ENCODE results near the gene TRIM42.

The TRIM42 gene

DNA sequence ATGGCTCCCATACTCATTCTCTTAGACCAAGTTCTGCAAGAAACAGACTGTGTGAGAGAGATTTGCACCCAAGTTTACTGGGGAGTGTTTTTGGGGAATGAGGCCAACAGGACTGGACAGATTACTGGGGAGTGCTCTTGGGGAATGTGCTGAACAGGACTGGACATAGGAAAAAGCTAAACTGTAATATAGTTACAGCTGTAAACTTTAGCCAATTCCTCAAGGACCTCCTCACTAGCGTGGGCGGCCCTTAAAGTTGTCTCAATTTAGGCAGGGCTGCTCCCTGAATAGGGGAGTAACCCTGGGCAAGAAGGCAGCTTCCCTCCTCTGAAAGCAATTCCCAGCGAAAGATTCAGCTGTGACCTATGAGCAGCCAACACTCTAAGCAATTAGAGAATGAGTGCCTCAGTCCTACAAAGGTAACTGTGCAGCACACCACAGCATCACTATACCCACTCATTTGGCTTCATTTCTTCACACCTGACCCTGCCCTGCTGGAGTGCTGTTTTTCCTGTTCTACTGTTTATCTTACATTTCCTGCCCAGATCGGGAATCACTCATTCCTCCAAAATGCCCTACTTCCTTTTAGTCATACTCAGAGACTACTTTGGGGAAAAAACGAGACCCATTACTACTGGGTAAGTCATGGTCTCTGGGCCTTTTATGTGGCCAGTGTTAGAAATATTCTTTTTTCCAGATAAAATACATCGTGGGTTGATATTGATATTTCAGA lies 41.3 kb upstream of the TRIM42 start:
- H3K9me2 ChIP-seq (replicated peaks; ENCODE audit: low read depth, low read length), result no peaks in the 10 kb centered on the region
- TF ChIP-seq EZH2phosphoT487 (IDR thresholded peaks at IDR 0.05; ENCODE audit: borderline replicate concordance), result no peak
- TF ChIP-seq, protein P1, sequence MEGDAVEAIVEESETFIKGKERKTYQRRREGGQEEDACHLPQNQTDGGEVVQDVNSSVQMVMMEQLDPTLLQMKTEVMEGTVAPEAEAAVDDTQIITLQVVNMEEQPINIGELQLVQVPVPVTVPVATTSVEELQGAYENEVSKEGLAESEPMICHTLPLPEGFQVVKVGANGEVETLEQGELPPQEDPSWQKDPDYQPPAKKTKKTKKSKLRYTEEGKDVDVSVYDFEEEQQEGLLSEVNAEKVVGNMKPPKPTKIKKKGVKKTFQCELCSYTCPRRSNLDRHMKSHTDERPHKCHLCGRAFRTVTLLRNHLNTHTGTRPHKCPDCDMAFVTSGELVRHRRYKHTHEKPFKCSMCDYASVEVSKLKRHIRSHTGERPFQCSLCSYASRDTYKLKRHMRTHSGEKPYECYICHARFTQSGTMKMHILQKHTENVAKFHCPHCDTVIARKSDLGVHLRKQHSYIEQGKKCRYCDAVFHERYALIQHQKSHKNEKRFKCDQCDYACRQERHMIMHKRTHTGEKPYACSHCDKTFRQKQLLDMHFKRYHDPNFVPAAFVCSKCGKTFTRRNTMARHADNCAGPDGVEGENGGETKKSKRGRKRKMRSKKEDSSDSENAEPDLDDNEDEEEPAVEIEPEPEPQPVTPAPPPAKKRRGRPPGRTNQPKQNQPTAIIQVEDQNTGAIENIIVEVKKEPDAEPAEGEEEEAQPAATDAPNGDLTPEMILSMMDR (conservative IDR thresholded peaks at IDR 0.05; ENCODE audit: low read length), result no peak
- H3K27me3 ChIP-seq (ENCODE audit: insufficient read depth, low read length, poor library complexity, severe bottlenecking), result no peaks in the 10 kb centered on the region
- H2AFZ ChIP-seq (ENCODE audit: low read length), result no peak overlapping the region
- no peak overlapping the region for H3K4me2 ChIP-seq (ENCODE audit: low read depth, low read length, poor library complexity, severe bottlenecking)
- H4K20me1 ChIP-seq (ENCODE audit: insufficient read depth, low read length, poor library complexity, severe bottlenecking), result no peaks in the 10 kb centered on the region
- H3K9ac ChIP-seq (ENCODE audit: low read depth, low read length, poor library complexity, severe bottlenecking), result no peak overlapping the region
- H3F3A ChIP-seq (ENCODE audit: low read depth), result no peaks in the 10 kb centered on the region
- H3K4me1 ChIP-seq (ENCODE audit: insufficient read depth, low read length, poor library complexity, severe bottlenecking), result no peaks in the 10 kb centered on the region
- H3K36me3 ChIP-seq (ENCODE audit: insufficient read depth, low read length), result no peaks in the 10 kb centered on the region
- no peak overlapping the region for H3K4me3 ChIP-seq (ENCODE audit: low read length, poor library complexity, severe bottlenecking)
- no peaks in the 10 kb centered on the region for H3K79me2 ChIP-seq (ENCODE audit: insufficient read depth, low read length)
- no peaks in the 10 kb centered on the region for H3K9me3 ChIP-seq (ENCODE audit: insufficient read depth, low read depth, low read length)

- Histone ChIP-seq H3K27me3 (ENCODE audit: insufficient read depth, low read length, poor library complexity, severe bottlenecking) (no peaks in the 10 kb centered on the region), H4K20me1 (ENCODE audit: insufficient read depth, low read length, poor library complexity, severe bottlenecking) (no peaks in the 10 kb centered on the region), H3K79me2 (ENCODE audit: insufficient read depth, low read length) (no peaks in the 10 kb centered on the region), H3K36me3 (ENCODE audit: insufficient read depth, low read length) (no peaks in the 10 kb centered on the region), H3K4me3 (ENCODE audit: low read length, poor library complexity, severe bottlenecking) (no peak overlapping the region), H2AFZ (ENCODE audit: low read length) (no peak overlapping the region), H3K4me1 (ENCODE audit: insufficient read depth, low read length, poor library complexity, severe bottlenecking) (no peaks in the 10 kb centered on the region), H3K9ac (ENCODE audit: low read depth, low read length, poor library complexity, severe bottlenecking) (no peak overlapping the region), H3F3A (ENCODE audit: low read depth) (no peaks in the 10 kb centered on the region), H3K9me2 (replicated peaks; ENCODE audit: low read depth, low read length) (no peaks in the 10 kb centered on the region), H3K4me2 (ENCODE audit: low read depth, low read length, poor library complexity, severe bottlenecking) (no peak overlapping the region), H3K9me3 (ENCODE audit: insufficient read depth, low read depth, low read length) (no peaks in the 10 kb centered on the region)
- TF ChIP-seq, protein P1 (conservative IDR thresholded peaks at IDR 0.05; ENCODE audit: low read length), result no peak
- TF ChIP-seq EZH2phosphoT487 (IDR thresholded peaks at IDR 0.05; ENCODE audit: borderline replicate concordance), result no peak
Observed at GRCh38 chr3:140651287-140651686, 26.6 kb upstream of the TRIM42 start.

DNA sequence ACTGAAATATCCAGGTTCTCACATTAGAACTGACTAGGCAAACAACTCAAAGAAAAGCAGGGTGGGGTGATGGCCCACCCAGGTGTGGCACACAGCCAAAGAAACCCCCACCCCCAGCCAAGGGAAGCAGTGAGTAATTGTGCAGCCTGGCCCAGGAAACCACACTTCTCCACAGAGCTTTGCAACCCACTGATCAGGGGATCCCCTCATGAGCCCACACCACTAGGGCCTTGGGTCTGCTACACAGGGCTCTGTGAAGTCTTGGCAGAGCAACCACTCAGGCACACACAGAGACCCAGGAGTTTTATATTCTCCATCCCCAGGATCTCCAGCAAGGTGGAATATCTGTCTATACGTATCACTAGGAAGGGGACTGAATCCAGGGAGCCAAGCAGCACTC lies 22.2 kb upstream of the TRIM42 start:
- Histone ChIP-seq H3K79me2 (ENCODE audit: insufficient read depth, low read length) (no peaks in the 10 kb centered on the region), H3F3A (ENCODE audit: low read depth) (no peaks in the 10 kb centered on the region), H4K20me1 (ENCODE audit: insufficient read depth, low read length, poor library complexity, severe bottlenecking) (no peaks in the 10 kb centered on the region), H3K9ac (ENCODE audit: low read depth, low read length, poor library complexity, severe bottlenecking) (no peak overlapping the region), H2AFZ (ENCODE audit: low read length) (no peak overlapping the region), H3K36me3 (ENCODE audit: insufficient read depth, low read length) (no peaks in the 10 kb centered on the region), H3K27me3 (ENCODE audit: insufficient read depth, low read length, poor library complexity, severe bottlenecking) (no peaks in the 10 kb centered on the region), H3K4me2 (ENCODE audit: low read depth, low read length, poor library complexity, severe bottlenecking) (no peak overlapping the region), H3K9me3 (ENCODE audit: insufficient read depth, low read depth, low read length) (no peaks in the 10 kb centered on the region), H3K4me1 (ENCODE audit: insufficient read depth, low read length, poor library complexity, severe bottlenecking) (no peaks in the 10 kb centered on the region), H3K9me2 (replicated peaks; ENCODE audit: low read depth, low read length) (no peaks in the 10 kb centered on the region), H3K4me3 (ENCODE audit: low read length, poor library complexity, severe bottlenecking) (no peak overlapping the region)
- TF ChIP-seq, protein P1 (conservative IDR thresholded peaks at IDR 0.05; ENCODE audit: low read length), result no peak
- TF ChIP-seq EZH2phosphoT487 (IDR thresholded peaks at IDR 0.05; ENCODE audit: borderline replicate concordance), result no peak

All from Loucy (cell line).